ENCODE measurements around the gene ACAP3. TPM values are rescaled to one million over a fixed set of nuclear protein-coding genes. Genes with fewer than 3 reads are reported as not detected.

Gene ACAP3
- total and polyA plus RNA-seq, 4 donors, result 2.7 to 24.8 (median 15.0) TPM

DNA sequence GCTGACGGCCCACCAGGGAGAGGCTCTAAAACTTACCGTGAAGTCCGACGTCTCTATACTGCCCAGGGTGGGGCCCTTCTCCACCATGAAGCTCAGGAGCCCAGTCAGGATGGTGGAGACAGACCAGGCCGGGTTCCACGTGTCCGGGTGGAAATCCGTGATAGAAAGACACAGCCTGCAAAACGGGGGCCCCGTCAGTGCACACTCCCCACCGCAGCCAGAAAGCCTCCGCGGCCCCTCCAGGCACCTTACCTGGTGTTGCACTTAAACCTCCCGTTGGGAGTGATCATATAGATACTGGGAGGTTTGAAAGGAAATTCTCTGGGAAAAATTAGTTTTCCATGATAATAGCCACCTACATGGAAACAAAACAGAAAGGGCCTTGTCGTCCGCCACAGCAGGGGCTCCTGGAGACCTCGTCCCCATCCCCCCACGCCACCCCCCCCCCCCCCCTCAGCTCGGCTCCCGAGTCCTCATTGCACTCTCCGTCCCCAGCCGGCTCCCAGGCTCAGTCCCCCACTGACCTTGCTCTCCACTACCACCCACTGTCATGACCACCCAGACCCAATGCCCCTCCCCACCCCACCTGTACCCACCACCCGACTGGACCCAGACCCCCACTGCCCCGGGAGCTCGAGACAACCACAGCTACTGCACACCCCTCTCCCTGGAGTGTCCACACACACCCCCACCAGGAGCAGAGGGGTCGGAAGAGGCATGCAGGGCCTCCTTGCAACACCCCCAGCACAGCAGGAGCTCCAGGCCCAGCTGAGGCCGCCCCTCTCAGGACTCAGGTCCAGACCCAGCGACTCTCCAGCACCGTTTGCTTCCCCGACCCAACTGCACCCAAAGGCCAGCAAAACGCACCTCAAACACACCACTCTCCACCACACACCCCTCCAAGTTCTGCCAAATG lies 50.5 kb downstream of the ACAP3 start:
- no peak for DNase-seq (ENCODE audit: low spot score)
- peaks cover 14 to 47% (median 18%) of the 10 kb centered on the region in 4 donors for H3K36me3 ChIP-seq (ENCODE audit: control insufficient read depth in 4 of 4, insufficient read depth in 3 of 4, low read depth in 1 of 4, low read length in 3 of 4)
- 94% methylated on average over 31 of the region's 31 CpGs for WGBS

DNA sequence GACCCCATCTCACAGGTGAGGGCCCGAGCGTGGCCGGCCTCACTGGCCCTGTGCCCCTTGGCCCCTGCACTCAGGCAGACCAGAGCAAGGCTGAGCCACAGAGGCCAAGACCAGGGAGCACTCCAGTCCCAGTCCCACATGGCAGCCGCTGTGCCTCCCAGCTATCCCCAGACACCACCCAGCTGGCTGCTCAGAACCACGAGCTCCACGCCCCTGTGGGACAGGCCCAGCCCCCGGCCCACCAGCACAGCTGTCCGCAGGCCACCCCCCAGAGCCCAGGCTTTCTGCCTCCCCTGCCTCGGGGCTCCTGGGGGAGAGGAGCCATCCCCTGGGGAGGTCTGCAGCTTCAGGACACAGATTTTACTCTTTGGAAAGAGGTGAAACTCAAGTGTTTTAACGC lies 52.1 kb downstream of the ACAP3 start:
- WGBS, result 98% methylated on average over 10 of the region's 10 CpGs
- Histone ChIP-seq H3K4me1 (ENCODE audit: control insufficient read depth in 4 of 4, insufficient read depth in 4 of 4, low read length in 3 of 4) (no peaks in the 10 kb centered on the region), H3K4me3 (ENCODE audit: low read depth in 1 of 3, low read length in 3 of 3) (no peak overlapping the region), H3K27ac (ENCODE audit: low read depth in 1 of 2, low read length in 2 of 2) (no peak overlapping the region), H3K9ac (ENCODE audit: low read depth in 1 of 2, low read length in 2 of 2) (no peak overlapping the region), H3K36me3 (ENCODE audit: control insufficient read depth in 4 of 4, insufficient read depth in 3 of 4, low read depth in 1 of 4, low read length in 3 of 4) (peaks cover 13 to 43% (median 17%) of the 10 kb centered on the region in 4 donors), H3K27me3 (ENCODE audit: control insufficient read depth in 4 of 4, insufficient read depth in 4 of 4, low read length in 3 of 4) (no peaks in the 10 kb centered on the region), H3K9me3 (ENCODE audit: control insufficient read depth in 4 of 4, low read length in 3 of 4) (no peaks in the 10 kb centered on the region)
- TF ChIP-seq FOXA2 (IDR thresholded peaks at IDR 0.05) (no peak), GABPA (IDR thresholded peaks at IDR 0.05 in 1 of 2, conservative IDR thresholded peaks at IDR 0.05 in 1 of 2) (no peak), FOXA1 (IDR thresholded peaks at IDR 0.05) (no peak), YY1 (IDR thresholded peaks at IDR 0.05) (no peak)
- TF ChIP-seq, protein P1, sequence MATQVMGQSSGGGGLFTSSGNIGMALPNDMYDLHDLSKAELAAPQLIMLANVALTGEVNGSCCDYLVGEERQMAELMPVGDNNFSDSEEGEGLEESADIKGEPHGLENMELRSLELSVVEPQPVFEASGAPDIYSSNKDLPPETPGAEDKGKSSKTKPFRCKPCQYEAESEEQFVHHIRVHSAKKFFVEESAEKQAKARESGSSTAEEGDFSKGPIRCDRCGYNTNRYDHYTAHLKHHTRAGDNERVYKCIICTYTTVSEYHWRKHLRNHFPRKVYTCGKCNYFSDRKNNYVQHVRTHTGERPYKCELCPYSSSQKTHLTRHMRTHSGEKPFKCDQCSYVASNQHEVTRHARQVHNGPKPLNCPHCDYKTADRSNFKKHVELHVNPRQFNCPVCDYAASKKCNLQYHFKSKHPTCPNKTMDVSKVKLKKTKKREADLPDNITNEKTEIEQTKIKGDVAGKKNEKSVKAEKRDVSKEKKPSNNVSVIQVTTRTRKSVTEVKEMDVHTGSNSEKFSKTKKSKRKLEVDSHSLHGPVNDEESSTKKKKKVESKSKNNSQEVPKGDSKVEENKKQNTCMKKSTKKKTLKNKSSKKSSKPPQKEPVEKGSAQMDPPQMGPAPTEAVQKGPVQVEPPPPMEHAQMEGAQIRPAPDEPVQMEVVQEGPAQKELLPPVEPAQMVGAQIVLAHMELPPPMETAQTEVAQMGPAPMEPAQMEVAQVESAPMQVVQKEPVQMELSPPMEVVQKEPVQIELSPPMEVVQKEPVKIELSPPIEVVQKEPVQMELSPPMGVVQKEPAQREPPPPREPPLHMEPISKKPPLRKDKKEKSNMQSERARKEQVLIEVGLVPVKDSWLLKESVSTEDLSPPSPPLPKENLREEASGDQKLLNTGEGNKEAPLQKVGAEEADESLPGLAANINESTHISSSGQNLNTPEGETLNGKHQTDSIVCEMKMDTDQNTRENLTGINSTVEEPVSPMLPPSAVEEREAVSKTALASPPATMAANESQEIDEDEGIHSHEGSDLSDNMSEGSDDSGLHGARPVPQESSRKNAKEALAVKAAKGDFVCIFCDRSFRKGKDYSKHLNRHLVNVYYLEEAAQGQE (IDR thresholded peaks at IDR 0.05), result no peak
- TF ChIP-seq, protein P2, sequence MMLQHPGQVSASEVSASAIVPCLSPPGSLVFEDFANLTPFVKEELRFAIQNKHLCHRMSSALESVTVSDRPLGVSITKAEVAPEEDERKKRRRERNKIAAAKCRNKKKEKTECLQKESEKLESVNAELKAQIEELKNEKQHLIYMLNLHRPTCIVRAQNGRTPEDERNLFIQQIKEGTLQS (IDR thresholded peaks at IDR 0.05), result no peak
- no peak for DNase-seq (ENCODE audit: low spot score)

More for the DNA sequence above, 50.5 kb downstream of the ACAP3 start:
- TF ChIP-seq HNF4G (IDR thresholded peaks at IDR 0.05) (no peak), RXRA (IDR thresholded peaks at IDR 0.05) (no peak), HNF4A (conservative IDR thresholded peaks at IDR 0.05) (no peak), TAF1 (conservative IDR thresholded peaks at IDR 0.05) (no peak), EGR1 (IDR thresholded peaks at IDR 0.05; ENCODE audit: low read depth in 2 of 2) (no peak), JUND (IDR thresholded peaks at IDR 0.05) (no peak), FOXA1 (IDR thresholded peaks at IDR 0.05) (no peak)
- TF ChIP-seq, protein P3, sequence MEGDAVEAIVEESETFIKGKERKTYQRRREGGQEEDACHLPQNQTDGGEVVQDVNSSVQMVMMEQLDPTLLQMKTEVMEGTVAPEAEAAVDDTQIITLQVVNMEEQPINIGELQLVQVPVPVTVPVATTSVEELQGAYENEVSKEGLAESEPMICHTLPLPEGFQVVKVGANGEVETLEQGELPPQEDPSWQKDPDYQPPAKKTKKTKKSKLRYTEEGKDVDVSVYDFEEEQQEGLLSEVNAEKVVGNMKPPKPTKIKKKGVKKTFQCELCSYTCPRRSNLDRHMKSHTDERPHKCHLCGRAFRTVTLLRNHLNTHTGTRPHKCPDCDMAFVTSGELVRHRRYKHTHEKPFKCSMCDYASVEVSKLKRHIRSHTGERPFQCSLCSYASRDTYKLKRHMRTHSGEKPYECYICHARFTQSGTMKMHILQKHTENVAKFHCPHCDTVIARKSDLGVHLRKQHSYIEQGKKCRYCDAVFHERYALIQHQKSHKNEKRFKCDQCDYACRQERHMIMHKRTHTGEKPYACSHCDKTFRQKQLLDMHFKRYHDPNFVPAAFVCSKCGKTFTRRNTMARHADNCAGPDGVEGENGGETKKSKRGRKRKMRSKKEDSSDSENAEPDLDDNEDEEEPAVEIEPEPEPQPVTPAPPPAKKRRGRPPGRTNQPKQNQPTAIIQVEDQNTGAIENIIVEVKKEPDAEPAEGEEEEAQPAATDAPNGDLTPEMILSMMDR (IDR thresholded peaks at IDR 0.05; ENCODE audit: low read depth, low read length, missing input control), result no peak
- TF ChIP-seq, protein P2 (IDR thresholded peaks at IDR 0.05), result no peak
- TF ChIP-seq, protein P1 (IDR thresholded peaks at IDR 0.05), result no peak
- no peak overlapping the region for H3K27ac ChIP-seq (ENCODE audit: low read depth in 1 of 2, low read length in 2 of 2)
- no peaks in the 10 kb centered on the region for H3K9me3 ChIP-seq (ENCODE audit: control insufficient read depth in 4 of 4, low read length in 3 of 4)
- H3K4me3 ChIP-seq (ENCODE audit: low read depth in 1 of 3, low read length in 3 of 3), result no peak overlapping the region
- no peaks in the 10 kb centered on the region for H3K27me3 ChIP-seq (ENCODE audit: control insufficient read depth in 4 of 4, insufficient read depth in 4 of 4, low read length in 3 of 4)
- H3K4me1 ChIP-seq (ENCODE audit: control insufficient read depth in 4 of 4, insufficient read depth in 4 of 4, low read length in 3 of 4), result no peaks in the 10 kb centered on the region
- H3K9ac ChIP-seq (ENCODE audit: low read depth in 1 of 2, low read length in 2 of 2), result no peak overlapping the region

All from liver (tissue), 9 donors.